Body of pancreas (tissue), 4 donors: ENCODE measurements around the gene RBM26. TPM values are rescaled to one million over a fixed set of nuclear protein-coding genes. Genes with fewer than 3 reads are reported as not detected.

Experiments used
- ATAC-seq: fragments of 150-250 bp; one replicate; pipeline ENCODE4 v1.9.1; 2016
- DNase-seq, 4 donors: peaks; one replicate each; pipeline ENCODE4 v3.0.0-alpha.2; 2019
- H3K27ac ChIP-seq, 4 donors: fragments of 200-600 bp; sonication (generic); 1 replicate in 3 of 4; 2 replicates in 1 of 4; pipeline versions ENCODE4 v1.5.1 to v1.6.1; 2016 to 2019; ENCODE audit warnings: mild to moderate bottlenecking in 1 of 4, mixed read lengths in 1 of 4, moderate library complexity in 1 of 4
- H3K27me3 ChIP-seq, 2 donors: fragments of 200-600 bp; sonication (generic); one replicate each; pipeline ENCODE4 v1.6.0; 2016; ENCODE audit warnings: mild to moderate bottlenecking in 1 of 2
- H3K36me3 ChIP-seq, 2 donors: fragments of 200-600 bp; sonication (generic); replicated peaks in 1 of 2; 2 replicates each; pipeline ENCODE4 v1.5.1; 2016; ENCODE audit warnings: low read depth in 2 of 2; ENCODE audit not compliant: insufficient read depth in 1 of 2
- H3K4me1 ChIP-seq: fragments of 200-600 bp; sonication (generic); one replicate; pipeline ENCODE4 v1.6.0; 2016
- H3K4me3 ChIP-seq, 2 donors: fragments of 200-600 bp; sonication (generic); 1 replicate in 1 of 2; 2 replicates in 1 of 2; pipeline ENCODE4 v1.5.1; 2016 to 2019
- H3K9me3 ChIP-seq, 3 donors: fragments of 200-600 bp; sonication (generic); 1 replicate in 2 of 3; 2 replicates in 1 of 3; pipeline ENCODE4 v1.5.1; 2016
- CTCF ChIP-seq, 7 experiments: fragments of 450-650 bp in 4 of 7; fragments of 200-600 bp in 3 of 7; sonication (generic) in 3 of 7; IDR thresholded peaks; one replicate each; pipeline ENCODE4 v1.5.1; 2016 to 2019; ENCODE audit warnings: antibody characterized with exemption in 7 of 7
- POLR2A ChIP-seq, 3 donors: fragments of 450-650 bp; IDR thresholded peaks; one replicate each; pipeline ENCODE4 v1.6.1; 2016; ENCODE audit warnings: antibody characterized with exemption in 3 of 3, mild to moderate bottlenecking in 2 of 3
- WGBS, 2 donors: methylation state at CpG; one replicate each; pipeline ENCODE4 v1.1.5; 2017; 5-methylcytosine and 5-hydroxymethylcytosine counted together
- intact Hi-C: fragments of 100-400 bp; cut with DNase I; formaldehyde crosslinking; loops from one replicate; pipeline ENCODE4 v1.15.1; 2023
- small RNA-seq: library from RNA; depleted of rRNA; stranded (forward); fragments of <200 nt; gene quantifications from one replicate; pipeline ENCODE3, GENCODE V24; 2016
- total RNA-seq, 2 donors: library from RNA; depleted of rRNA; stranded (reverse); fragments of >200 nt; gene quantifications; one replicate each; pipeline ENCODE4 v1.1.0, GENCODE V29; 2016

The RBM26 gene
- total RNA-seq, 2 donors from 2014 or later = 32.3 to 38.1 TPM

GRCh38 chr13:79273045-79273444 lies 133.0 kb downstream of the RBM26 start:
- Histone ChIP-seq H3K9me3 (no peaks in the 10 kb centered on the region), H3K27ac (no peak overlapping the region), H3K4me3 (no peak overlapping the region), H3K4me1 (no peaks in the 10 kb centered on the region), H3K36me3 (no peaks in the 10 kb centered on the region), H3K27me3 (no peaks in the 10 kb centered on the region)
- no peak for DNase-seq
- intact Hi-C loops = no loop called here
- no peak for TF ChIP-seq CTCF (IDR thresholded peaks at IDR 0.05)
- ATAC-seq = no peak

- H3K4me3 ChIP-seq = no peak overlapping the region
- ATAC-seq = no peak
- H3K27ac ChIP-seq = no peak overlapping the region
- H3K4me1 ChIP-seq = no peaks in the 10 kb centered on the region
- WGBS, 2 donors = 12 to 14% methylated on average over 1 of the region's 1 CpG
- TF ChIP-seq POLR2A (IDR thresholded peaks at IDR 0.05) = no peak
- no peak for TF ChIP-seq CTCF (IDR thresholded peaks at IDR 0.05)
- intact Hi-C loops = no loop called here
- no peak for DNase-seq
- H3K36me3 ChIP-seq = no peaks in the 10 kb centered on the region
- H3K27me3 ChIP-seq = no peaks in the 10 kb centered on the region
- no peaks in the 10 kb centered on the region for H3K9me3 ChIP-seq
These were observed 134.4 kb downstream of the RBM26 start for GRCh38 chr13:79271616-79272015.

- H3K9me3 ChIP-seq = no peaks in the 10 kb centered on the region
- H3K27ac ChIP-seq = no peak overlapping the region
- H3K27me3 ChIP-seq = no peaks in the 10 kb centered on the region
- no peak for TF ChIP-seq POLR2A (IDR thresholded peaks at IDR 0.05)
- no peak for TF ChIP-seq CTCF (IDR thresholded peaks at IDR 0.05)
- no peak overlapping the region for H3K4me3 ChIP-seq
- no peaks in the 10 kb centered on the region for H3K36me3 ChIP-seq
- intact Hi-C loops = no loop called here
- DNase-seq (no peak), ATAC-seq (no peak)
- H3K4me1 ChIP-seq = no peaks in the 10 kb centered on the region
- WGBS, 2 donors = 34 to 37% methylated on average over 3 of the region's 3 CpGs
These were observed 135.2 kb downstream of the RBM26 start for GRCh38 chr13:79270859-79271258.

Small RNA genes within 50 kb of the gene (small RNA-seq; reads per million reads assigned to genes)
- gene RNA5SP33 = not detected

Other genes starting within 250 kb of the RBM26 start
- gene NDFIP2, start 74.9 kb upstream of the RBM26 start, total RNA-seq = 10 to 100 TPM; 16.8 to 18.9 TPM